ENCODE results near the gene LRRC7.

The LRRC7 gene

DNA sequence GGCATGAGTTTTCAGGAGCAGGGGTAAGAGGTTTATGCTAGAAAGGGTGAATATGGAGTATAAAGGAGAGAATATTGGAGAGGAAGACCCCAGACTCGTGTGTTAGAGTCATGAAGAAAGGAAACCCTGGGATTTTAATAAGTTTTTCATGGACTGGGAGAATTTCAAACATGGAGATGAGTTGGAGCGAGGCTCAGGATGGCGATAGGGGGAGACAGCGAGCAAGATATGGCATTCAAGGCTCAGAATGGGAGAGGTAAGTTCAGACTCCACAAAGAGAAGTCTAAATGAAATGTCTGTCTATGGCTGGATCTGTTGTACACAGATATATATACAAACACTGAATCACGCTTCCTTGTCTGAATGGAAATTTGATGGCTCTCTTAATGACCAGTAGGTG is 545.1 kb downstream of the LRRC7 start:
- DNase-seq: no peak

DNA sequence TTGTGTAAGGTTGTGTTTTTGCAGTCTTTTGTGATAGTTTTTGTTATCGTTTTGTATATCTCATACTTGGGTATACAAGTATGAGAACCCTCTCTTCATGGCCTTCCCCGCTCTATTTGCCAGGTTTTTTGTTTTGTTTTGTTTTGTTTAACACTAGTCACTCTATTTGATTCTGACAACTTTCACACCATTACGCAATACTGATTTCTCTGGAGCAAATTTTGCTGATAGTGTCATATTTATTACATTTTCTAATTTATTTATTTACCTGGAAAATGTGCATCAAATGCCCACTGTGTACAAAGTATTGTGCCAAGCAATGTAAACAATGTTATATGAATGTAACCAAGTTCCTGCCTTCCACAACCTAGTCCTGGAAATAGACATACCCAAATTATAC is 547.6 kb downstream of the LRRC7 start:
- DNase-seq: no peak

DNA sequence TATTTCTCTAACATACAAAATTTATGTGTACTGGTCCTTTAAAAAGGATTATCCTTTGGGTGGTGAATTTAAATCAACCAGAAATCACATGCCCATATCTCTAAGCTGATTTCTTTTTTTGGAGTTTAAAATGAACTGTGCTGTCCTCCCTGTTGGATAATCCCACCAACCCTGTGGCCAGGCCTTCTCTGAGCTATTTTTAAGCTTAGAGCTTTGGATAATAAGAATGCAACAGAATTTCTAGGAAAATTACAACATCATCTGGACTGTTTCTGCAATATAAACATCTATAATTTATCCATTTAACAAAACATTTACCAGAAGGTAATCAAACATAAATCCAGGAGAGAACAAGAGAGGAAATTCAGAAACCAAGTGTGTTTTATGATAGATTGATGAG is 549.3 kb downstream of the LRRC7 start:
- no peak for DNase-seq

DNA sequence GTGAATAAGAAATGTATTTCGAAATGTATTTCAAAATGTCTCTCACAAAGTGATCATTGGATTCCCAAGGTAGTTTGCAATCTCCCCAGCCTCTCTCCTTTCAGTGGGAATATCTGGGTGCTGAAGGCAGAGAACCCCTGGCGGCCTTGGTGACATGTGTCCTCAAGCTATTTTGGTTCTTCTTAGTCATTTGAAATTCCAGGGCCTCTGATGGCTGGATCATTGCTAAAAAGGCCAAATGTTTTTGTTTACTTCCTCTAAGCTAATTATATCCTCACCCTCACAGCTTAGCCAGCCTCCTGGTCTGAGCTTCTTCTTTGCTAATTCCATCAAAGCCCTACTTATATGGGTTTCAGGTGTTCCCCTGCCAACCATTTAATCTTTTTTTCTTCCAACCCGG is 566.4 kb downstream of the LRRC7 start:
- DNase-seq: no peak

GRCh38 chr1:70140343-70140742 is 572.6 kb downstream of the LRRC7 start:
- no peak for DNase-seq

GRCh38 chr1:70140894-70141293 is 573.2 kb downstream of the LRRC7 start:
- DNase-seq: no peak

DNA sequence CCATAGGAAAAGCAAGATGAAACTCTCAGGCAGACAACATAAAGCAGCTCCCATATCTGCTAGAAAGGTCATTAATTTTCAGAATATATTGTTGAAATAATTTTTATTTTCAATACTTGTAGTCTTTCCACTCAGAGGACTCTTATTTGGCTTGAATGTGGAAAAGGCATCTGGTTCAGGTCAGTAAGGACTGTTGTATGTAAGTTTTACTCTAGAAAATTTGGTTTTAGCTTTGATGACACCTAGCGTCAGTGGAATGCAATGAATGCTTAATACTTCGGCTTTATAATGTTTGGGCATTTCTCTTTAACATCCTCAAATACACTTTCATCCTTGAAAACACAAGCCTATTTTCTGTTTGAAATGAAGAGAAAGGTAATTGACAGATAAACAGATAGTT is 574.4 kb downstream of the LRRC7 start:
- DNase-seq: no peak

GRCh38 chr1:70143048-70143659 is 575.4 kb downstream of the LRRC7 start:
- DNase-seq: no peak

DNA sequence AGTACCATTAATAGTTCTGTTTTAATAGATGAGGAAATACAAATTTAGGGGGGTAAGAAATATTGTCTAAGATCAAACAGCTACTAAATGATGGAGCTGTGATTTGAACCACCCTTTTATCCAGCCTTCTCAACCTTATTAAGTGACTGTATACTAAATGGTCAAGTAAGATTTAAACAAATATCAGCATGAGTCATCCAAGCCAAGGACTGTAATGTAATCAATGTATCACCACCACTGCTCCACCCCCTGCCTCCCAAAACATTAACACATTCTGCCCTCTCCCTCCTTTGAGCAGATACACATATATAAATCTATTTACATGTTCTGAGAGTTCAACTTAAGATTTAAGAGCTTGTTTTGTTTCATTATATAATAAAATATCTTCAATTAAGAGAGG is 578.8 kb downstream of the LRRC7 start:
- DNase-seq: no peak

DNA sequence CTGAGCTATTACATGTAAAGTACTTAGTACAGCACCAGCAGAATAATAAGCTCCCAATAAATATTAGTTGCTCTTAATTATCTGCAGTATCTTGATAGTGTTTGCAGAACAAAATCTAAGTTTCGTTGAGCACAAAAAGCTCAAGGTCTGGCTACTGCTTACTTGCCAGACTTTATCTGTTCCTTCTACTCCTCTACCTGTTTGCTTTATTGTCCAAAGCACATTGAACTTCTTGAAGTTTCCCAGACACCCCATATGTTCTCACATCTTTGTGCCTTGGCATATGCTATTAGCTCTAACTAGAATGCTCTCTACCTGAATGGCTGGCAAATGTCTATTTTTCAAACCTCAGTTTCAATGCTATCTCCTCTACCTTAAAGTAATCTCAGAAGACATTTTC is 582.7 kb downstream of the LRRC7 start:
- no peak for DNase-seq

DNA sequence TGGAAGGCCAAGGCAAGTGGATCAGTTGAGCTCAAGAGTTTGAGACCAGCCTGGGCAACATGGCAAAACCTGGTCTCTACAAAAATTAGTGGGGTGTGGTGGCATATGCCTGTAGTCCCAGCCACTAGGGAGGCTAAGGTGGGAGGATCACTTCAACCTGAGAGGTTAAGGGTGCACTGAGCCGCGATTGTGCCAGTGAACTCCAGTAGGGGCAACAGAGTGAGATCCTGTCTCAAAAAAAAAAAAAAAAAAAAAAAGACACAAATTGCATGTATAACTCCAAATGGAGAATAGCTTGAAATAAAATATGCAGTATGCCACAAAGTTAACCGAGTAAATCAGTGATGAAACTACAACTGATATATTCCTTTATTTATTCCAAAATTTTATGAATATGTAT is 586.0 kb downstream of the LRRC7 start:
- DNase-seq: no peak

- DNase-seq: no peak
These were observed 588.9 kb downstream of the LRRC7 start for GRCh38 chr1:70156529-70157120.

GRCh38 chr1:70164350-70164749 is 596.6 kb downstream of the LRRC7 start:
- no peak for DNase-seq

DNA sequence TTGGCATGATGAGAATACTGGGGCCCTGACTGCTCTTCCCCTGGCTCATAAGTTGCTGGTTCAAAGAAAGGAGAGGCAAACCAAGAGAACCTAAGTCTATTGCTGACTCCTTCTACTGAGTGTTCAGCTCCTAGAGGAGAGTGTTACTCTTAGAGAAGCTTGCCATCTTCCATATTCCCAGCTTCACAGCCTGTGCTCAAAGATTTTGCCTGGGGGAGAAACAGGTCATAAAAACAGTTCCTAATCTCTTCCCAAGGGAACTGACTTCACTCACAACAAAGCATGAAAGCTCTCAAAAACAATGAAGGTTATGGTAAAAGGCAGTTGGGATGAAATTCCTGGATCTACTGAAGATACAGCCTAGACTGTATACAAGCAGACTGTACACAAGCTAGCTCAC is 600.6 kb downstream of the LRRC7 start:
- DNase-seq: no peak

- DNase-seq: no peak
These were observed 601.5 kb downstream of the LRRC7 start for GRCh38 chr1:70169018-70169839.

GRCh38 chr1:70171512-70171911 is 603.8 kb downstream of the LRRC7 start:
- DNase-seq: no peak

Measured in CD4-positive, alpha-beta T cell treated with Interleukin-10 for 1 hour (primary cell).